HG02610 (cell line): ENCODE measurements around the gene LRRC31.

Experiments
- ATAC-seq: cut with Tn5 transposase; IDR thresholded peaks from one replicate; pipeline ENCODE4 v1.9.1; 2021; ENCODE audit warnings: mild to moderate bottlenecking, moderate library complexity; ENCODE audit not compliant: unreplicated experiment

The LRRC31 gene

GRCh38 chr3:169813757-169814517 lies 55.8 kb downstream of the LRRC31 start:
- peak; percentile 93 for ATAC-seq

GRCh38 chr3:169813278-169813677 lies 56.5 kb downstream of the LRRC31 start:
- ATAC-seq = no peak

GRCh38 chr3:169812332-169813235 lies 57.2 kb downstream of the LRRC31 start, which contains the start of the genes LRRC34 and LRRIQ4:
LRRC34 (minus strand) TSS chr3:169812904; CDS start chr3:169812548, 356 bp downstream.
LRRIQ4 (plus strand) TSS chr3:169812870; CDS start chr3:169821922, 9,052 bp downstream.
- peak; percentile 64 for ATAC-seq

GRCh38 chr3:169811631-169812331 lies 58.0 kb downstream of the LRRC31 start:
- ATAC-seq = peak; percentile 4

GRCh38 chr3:169809230-169809795 lies 60.4 kb downstream of the LRRC31 start:
- no peak for ATAC-seq

GRCh38 chr3:169804681-169805080 lies 65.1 kb downstream of the LRRC31 start:
- no peak for ATAC-seq

- ATAC-seq = no peak
These were observed 77.4 kb downstream of the LRRC31 start for GRCh38 chr3:169792359-169792758.

- ATAC-seq = no peak
These were observed 78.9 kb downstream of the LRRC31 start for GRCh38 chr3:169790687-169791429.

GRCh38 chr3:169790219-169790618 lies 79.5 kb downstream of the LRRC31 start:
- ATAC-seq = no peak
